DND-41 (cell line): ENCODE results near the gene UMPS.
"Not testable (repeated sequence)": the region's sequence is repeated elsewhere in the genome, so short reads cannot be mapped to it uniquely, and the experiment has no call there.

Source experiments
- ATAC-seq: fragments of 200-7000 bp; cut with Tn5 transposase; 3 replicates; pipeline ENCODE4 v1.9.1; 2021; ENCODE audit warnings: low read depth; ENCODE audit not compliant: insufficient read depth
- DNase-seq: peaks from one replicate; pipeline ENCODE4 v3.0.0-alpha.2; 2020
- H2AFZ ChIP-seq: 2 replicates; pipeline ENCODE4 v1.6.0; 2012; ENCODE audit warnings: low read depth, low read length
- H3K27ac ChIP-seq: 2 replicates; pipeline ENCODE4 v1.5.1; 2012; ENCODE audit warnings: low read length, inconsistent platforms
- H3K27me3 ChIP-seq: fragments of 200-600 bp; sonication (generic); 2 replicates; pipeline ENCODE4 v1.6.0; 2012; ENCODE audit warnings: low read length, mild to moderate bottlenecking, inconsistent platforms; ENCODE audit not compliant: insufficient read depth, poor library complexity
- H3K36me3 ChIP-seq: 2 replicates; pipeline ENCODE4 v1.5.1; 2012; ENCODE audit warnings: low read length, inconsistent platforms; ENCODE audit not compliant: insufficient read depth
- H3K4me1 ChIP-seq: 2 replicates; pipeline ENCODE4 v1.5.1; 2012; ENCODE audit warnings: mild to moderate bottlenecking, low read length; ENCODE audit not compliant: insufficient read depth
- H3K4me2 ChIP-seq: 2 replicates; pipeline ENCODE4 v1.6.0; 2012; ENCODE audit warnings: mild to moderate bottlenecking, moderate library complexity, low read length, inconsistent platforms; ENCODE audit not compliant: insufficient read depth
- H3K4me3 ChIP-seq, 2 experiments: fragments of 200-600 bp in 1 of 2; shearing (Covaris generic) in 1 of 2; 2 replicates each; pipeline ENCODE4 v1.5.1; 2012 to 2016; ENCODE audit warnings: inconsistent platforms in 2 of 2, low read length in 2 of 2, mild to moderate bottlenecking in 2 of 2, low read depth in 1 of 2, moderate library complexity in 1 of 2
- H3K79me2 ChIP-seq: 2 replicates; pipeline ENCODE4 v1.6.0; 2012; ENCODE audit warnings: low read length, inconsistent platforms; ENCODE audit not compliant: insufficient read depth
- H3K9ac ChIP-seq: 2 replicates; pipeline ENCODE4 v1.6.0; 2012; ENCODE audit warnings: low read depth, mild to moderate bottlenecking, inconsistent platforms, low read length, moderate library complexity
- H3K9me3 ChIP-seq: 2 replicates; pipeline ENCODE4 v1.5.1; 2012; ENCODE audit warnings: low read length, moderate library complexity, mild to moderate bottlenecking, inconsistent platforms; ENCODE audit not compliant: insufficient read depth, severe bottlenecking
- H4K20me1 ChIP-seq: 2 replicates; pipeline ENCODE4 v1.6.0; 2012; ENCODE audit warnings: low read length; ENCODE audit not compliant: insufficient read depth
- CTCF ChIP-seq: IDR thresholded peaks from 2 replicates; pipeline ENCODE4 v1.5.1; 2012; ENCODE audit warnings: borderline replicate concordance, low read length, moderate library complexity, mild to moderate bottlenecking; ENCODE audit not compliant: poor library complexity, severe bottlenecking; ENCODE audit errors: extremely low read depth
- EZH2 ChIP-seq: IDR thresholded peaks from 3 replicates; pipeline ENCODE4 v1.6.1; 2012; ENCODE audit warnings: borderline replicate concordance, low read depth, mild to moderate bottlenecking, moderate library complexity, low read length, inconsistent platforms; ENCODE audit not compliant: severe bottlenecking

The UMPS gene

GRCh38 chr3:124780761-124781475, 50.7 kb downstream of the UMPS start:
- Histone ChIP-seq H3K9me3 (no peaks in the 10 kb centered on the region), H3K79me2 (no peaks in the 10 kb centered on the region), H4K20me1 (no peaks in the 10 kb centered on the region), H3K4me2 (no peak overlapping the region), H2AFZ (no peak overlapping the region), H3K9ac (no peak overlapping the region), H3K4me1 (peaks cover 9% of the 10 kb centered on the region; the same call in 1 of the 2 replicates), H3K27me3 (peaks cover 4% of the 10 kb centered on the region), H3K27ac (no peak overlapping the region), H3K4me3 (no peak overlapping the region), H3K36me3 (no peaks in the 10 kb centered on the region)
- DNase-seq (no peak), ATAC-seq (peak; percentile 27; the same call in 1 of the 3 replicates)
- no peak for TF ChIP-seq EZH2
- TF ChIP-seq CTCF, result no peak

GRCh38 chr3:124781476-124782376, 51.5 kb downstream of the UMPS start:
- H3K4me2 ChIP-seq, result no peak overlapping the region
- no peak overlapping the region for H3K27ac ChIP-seq
- no peaks in the 10 kb centered on the region for H4K20me1 ChIP-seq
- no peak overlapping the region for H2AFZ ChIP-seq
- no peaks in the 10 kb centered on the region for H3K36me3 ChIP-seq
- DNase-seq, result no peak
- no peak for ATAC-seq
- no peak overlapping the region for H3K9ac ChIP-seq
- TF ChIP-seq CTCF, result no peak
- no peak for TF ChIP-seq EZH2
- no peaks in the 10 kb centered on the region for H3K79me2 ChIP-seq
- no peak overlapping the region for H3K4me3 ChIP-seq
- no peaks in the 10 kb centered on the region for H3K9me3 ChIP-seq
- H3K4me1 ChIP-seq, result peaks cover 9% of the 10 kb centered on the region; the same call in 1 of the 2 replicates
- H3K27me3 ChIP-seq, result peaks cover 4% of the 10 kb centered on the region

- H3K4me3 ChIP-seq, H3K4me2 ChIP-seq, H2AFZ ChIP-seq, H3K9ac ChIP-seq, H3K36me3 ChIP-seq, H3K27ac ChIP-seq, ATAC-seq, H4K20me1 ChIP-seq, DNase-seq, H3K79me2 ChIP-seq, H3K9me3 ChIP-seq, H3K4me1 ChIP-seq, H3K27me3 ChIP-seq: not testable (repeated sequence)
Observed at GRCh38 chr3:124782377-124782712, 52.1 kb downstream of the UMPS start.

GRCh38 chr3:124783696-124784095, 53.4 kb downstream of the UMPS start:
- Histone ChIP-seq H3K27ac (no peak overlapping the region), H3K27me3 (no peaks in the 10 kb centered on the region), H3K36me3 (no peaks in the 10 kb centered on the region), H3K79me2 (no peaks in the 10 kb centered on the region), H3K4me1 (peaks cover 9% of the 10 kb centered on the region; the same call in 1 of the 2 replicates), H3K9me3 (no peaks in the 10 kb centered on the region), H4K20me1 (no peaks in the 10 kb centered on the region), H3K4me2 (no peak overlapping the region), H2AFZ (no peak overlapping the region), H3K9ac (no peak overlapping the region), H3K4me3 (no peak overlapping the region)
- no peak for DNase-seq
- ATAC-seq, result no peak
- TF ChIP-seq CTCF, result no peak
